NCI-H446 treated with DMSO at 0.1 percent for 48 hours (cell line): ENCODE results near the gene GON4L.
A peak's percentile ranks its signal among the peaks of the same experiment; 100 is the strongest.
"Not testable (repeated sequence)": the region's sequence is repeated elsewhere in the genome, so short reads cannot be mapped to it uniquely, and the experiment has no call there.

Experiments used
- DNase-seq: peaks from one replicate; lab custom pipeline; 2025; lab: John Stamatoyannopoulos, UW

The GON4L gene

DNA sequence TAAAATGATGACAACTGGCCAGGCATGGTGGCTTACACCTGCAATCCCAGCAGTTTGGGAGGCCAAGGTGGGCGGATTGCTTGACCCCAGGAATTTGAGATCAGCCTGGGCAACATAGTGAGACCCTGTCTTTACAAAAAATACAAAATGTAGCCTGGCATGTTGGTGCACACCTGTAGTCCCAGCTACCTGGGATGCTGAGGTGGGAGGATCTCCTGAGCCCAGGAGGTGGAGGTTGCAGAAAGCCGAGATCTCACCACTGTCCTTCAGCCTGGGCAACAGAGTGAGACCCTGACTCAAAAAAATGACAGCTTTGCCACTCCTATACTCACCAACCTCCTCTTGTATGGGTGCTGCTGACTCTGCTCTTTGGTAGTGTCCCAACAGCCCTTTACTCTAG is 20.9 kb upstream of the GON4L start:
- DNase-seq = no peak

DNA sequence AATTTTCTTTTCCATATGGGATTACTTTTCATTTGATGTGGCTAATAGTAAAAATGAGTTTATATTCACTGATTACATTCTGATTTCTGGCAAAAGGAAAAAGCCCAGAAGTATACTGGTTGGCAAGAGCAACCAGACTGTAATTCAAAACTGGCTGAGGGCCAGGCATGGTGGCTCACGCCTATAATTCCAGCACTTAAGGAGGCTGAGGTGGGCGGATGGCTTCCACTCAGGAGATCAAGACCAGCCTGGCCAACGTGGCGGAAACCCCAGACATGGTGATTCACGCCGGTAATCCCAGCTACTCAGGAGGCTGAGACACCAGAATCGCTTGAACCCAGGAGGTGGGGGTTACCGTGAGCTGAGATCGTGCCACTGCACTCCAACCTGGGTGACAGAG is 16.8 kb upstream of the GON4L start:
- DNase-seq = peak; percentile 34

DNA sequence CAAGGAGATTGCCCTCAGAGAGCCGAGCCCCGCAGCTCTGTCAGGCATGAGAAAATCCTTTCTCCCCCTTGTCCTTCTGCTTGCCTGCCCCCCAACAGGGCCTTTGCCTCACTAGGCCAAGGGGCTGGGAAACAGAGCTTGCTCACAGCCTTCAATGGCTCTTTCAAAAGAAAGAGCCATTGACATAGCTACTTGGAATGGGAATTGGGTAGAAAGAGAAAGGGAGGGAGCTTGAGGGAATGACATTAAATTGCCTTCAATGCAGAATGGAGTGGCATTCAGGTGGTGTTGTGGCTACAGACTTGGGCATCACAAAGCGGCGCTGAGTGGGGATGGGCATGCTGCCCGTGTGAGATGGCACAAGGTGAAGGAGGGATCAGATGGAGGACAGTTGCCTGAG is 15.5 kb upstream of the GON4L start:
- DNase-seq = no peak

DNA sequence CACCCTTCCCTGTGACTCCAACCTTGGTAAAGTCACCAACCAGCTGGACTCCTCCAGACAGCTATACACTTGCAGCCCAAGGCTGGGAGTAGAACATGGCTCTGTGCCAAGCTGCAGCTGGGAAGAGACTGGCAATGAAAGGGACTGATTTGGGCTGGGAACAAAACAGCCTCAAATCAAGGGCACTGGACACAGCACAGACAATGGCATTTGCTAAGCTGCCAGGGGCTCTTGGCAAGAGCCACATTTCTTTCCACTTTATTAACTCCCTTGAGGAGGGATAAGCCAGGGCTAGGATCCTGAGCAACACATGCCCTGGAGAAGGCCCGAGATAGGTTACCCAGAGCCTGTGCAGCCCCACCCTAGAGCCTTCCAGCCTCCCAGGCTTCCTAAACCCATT is 14.4 kb upstream of the GON4L start:
- peak; percentile 92 for DNase-seq

DNA sequence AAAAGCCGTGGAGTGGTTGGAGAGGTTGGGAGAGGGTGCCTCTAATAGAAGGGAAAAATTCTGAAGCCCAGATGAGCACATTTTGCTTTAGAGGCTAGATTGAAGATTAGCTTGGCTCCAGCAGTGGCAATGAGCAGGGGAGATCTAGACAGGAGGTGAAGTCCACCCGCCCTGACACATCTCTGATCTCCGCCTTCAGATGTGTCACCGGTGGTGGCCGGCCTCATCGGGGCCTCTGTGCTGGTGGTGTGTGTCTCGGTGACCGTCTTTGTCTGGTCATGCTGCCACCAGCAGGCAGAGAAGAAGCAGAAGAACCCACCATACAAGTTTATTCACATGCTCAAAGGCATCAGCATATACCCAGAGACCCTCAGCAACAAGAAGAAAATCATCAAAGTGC is 10.8 kb upstream of the GON4L start:
- no peak for DNase-seq

DNA sequence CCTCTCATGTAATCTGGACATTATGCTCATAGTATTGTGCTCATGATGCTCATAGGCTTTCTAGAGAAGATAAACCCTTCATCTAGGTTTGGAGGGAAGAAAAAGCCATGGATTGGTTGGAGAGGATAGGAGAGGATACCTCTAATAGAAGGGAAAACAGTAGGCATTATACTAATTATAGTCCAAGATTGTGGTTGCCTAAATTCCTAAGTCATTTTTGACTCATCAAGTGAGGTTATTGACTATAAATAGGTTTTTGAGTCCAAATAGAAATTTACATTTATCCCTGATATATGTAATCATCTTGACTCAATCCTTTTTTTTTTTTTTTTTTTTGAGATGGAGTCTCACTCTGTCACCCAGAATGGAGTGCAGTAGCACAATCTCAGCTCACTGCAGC is 7.4 kb upstream of the GON4L start:
- no peak for DNase-seq

DNA sequence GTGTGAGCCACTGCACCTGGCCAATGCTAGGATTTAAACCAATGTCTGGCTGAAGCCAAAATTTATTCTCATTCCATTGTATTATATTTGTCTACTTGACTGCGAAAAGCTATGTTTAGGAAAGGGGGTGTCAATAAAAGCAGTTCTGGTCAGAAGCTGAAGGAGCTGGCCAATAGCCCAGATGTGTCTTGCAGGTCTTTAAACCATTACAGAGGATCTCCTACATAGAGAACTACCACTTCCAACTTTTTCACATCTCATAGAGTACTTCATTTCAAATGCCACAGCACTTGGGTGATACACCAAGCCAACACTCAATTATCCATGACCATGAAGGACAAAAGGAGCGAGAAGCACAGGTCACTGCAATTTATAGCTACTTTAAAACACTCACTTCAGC is 4.9 kb upstream of the GON4L start:
- no peak for DNase-seq

DNA sequence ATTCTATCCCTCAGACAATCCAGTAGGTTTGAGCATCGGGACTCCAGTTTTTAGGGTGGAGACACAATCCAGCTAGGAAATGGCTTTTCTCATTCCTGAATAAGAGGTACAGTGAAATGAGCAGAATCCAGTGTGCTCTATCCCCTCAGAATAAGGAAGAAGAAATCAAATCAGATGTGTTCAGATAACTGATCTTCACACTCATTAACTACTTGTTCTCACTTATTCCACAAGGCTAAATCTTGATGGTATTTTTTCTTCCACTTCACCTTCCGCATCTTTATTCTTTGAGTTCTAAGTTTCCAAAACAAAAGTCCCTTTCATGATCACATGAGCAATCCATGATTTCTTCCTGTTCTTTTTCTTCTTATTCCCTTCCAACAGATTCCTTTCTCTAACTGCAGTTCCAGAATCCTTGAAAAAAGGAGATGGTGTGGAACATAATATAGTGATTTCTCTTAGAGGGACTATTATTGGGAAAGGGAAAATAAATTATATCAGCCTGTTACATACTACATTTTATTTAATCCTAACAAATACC is 4.0 kb upstream of the GON4L start:
- peak; percentile 16 for DNase-seq

DNA sequence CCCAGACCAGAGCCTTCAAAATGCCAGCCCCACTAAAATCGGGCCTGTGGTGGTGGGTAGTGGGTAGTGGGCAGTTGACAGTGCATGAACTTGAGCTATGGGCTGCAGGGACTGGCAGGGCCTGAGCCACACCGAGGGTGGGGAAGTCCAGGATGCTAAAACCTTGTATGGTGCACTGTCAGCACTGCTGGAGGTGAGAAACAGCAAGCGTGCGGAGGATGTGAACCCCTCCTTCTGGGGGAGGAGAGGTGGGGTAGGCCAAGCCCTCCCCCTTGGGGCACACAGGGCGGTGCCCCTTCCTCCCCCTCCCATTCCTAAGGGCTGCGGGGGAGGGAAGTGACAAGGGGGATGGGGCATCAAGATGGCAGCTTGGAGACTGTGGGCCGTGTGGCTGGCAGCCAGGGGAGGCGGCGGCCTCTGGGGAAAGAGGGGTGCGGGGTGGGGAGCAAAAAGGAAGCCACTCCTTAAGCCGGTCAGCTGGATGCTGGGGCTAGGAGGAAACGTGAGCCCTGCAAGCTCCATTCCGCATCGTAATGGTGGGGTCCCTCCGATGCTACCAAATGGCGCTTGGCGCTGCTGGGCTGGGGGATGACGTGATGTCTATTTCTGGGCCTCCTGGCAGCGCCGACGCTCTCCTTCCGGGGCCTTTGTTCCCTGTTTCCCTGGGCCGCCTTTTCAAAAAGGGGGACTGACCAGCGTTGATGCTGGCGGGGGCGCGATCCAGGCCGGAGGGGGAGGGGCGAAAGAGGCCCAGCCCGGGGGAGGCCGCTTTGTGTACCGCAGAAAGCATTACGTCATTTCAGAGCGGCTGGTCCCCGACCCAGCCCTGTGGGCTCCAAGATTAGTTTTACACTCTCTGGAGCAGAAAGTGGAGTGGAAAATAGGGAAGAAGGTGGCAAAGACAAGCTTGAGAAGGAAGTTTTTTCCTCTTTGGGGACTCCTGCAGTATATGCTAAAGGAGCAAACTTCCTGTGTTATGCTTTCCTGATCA is 3.2 kb upstream of the GON4L start:
- DNase-seq = peak; percentile 89

DNA sequence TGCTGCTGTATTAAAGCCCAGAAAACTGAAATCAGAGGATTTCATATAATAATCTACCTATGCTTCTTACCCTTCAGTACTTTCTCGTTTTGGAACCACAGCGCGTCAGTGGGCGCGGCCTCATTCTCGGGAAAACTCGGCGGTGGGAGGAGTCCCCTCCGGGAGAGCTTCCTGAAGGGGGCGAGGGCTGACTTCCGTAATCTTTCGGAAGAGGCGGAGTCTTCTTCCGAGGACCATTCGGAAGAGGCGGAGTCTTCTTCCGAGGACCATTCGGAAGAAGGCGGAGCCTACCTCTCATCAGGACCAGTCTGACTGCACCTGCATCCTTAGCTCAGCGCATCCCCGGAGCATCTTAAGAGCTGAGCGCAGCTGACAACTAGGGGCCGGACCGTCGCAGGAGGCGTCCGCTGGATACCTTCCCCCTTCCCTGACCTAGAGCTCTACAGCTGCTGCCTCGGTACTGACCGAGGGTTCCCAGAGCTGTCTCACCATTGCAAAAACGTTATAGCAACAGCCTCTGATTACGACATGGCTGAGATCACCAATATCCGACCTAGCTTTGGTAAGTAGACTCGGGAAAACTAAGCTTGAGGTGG is 2.3 kb upstream of the GON4L start, which contains the start of gene SYT11:
Gene SYT11, plus strand, starts transcription at position 334 of the 596 bp plus-strand sequence. Its CDS starts 195 bp downstream, at position 529.
- DNase-seq = peak; percentile 94

DNA sequence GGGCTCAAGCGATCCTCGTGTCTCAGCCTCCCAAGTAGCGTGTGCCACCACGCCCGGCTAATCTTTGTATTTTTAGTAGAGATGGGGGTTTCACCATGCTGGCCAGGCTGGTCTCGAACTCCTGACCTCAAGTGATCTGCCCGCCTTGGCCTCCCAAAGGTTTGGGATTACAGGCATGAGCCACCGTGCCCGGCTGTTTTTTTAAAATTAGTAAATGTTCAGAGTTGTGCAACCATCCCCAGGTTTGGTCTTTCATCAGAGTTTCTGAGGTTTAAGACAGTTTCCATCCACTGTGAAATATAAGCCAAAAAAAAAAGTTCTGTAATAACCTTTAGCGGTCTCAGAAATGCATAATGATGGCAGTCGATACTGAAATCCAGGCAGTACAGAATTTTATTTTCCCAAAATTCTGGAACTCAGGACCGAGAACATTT is 1.8 kb upstream of the GON4L start:
- DNase-seq = no peak

DNA sequence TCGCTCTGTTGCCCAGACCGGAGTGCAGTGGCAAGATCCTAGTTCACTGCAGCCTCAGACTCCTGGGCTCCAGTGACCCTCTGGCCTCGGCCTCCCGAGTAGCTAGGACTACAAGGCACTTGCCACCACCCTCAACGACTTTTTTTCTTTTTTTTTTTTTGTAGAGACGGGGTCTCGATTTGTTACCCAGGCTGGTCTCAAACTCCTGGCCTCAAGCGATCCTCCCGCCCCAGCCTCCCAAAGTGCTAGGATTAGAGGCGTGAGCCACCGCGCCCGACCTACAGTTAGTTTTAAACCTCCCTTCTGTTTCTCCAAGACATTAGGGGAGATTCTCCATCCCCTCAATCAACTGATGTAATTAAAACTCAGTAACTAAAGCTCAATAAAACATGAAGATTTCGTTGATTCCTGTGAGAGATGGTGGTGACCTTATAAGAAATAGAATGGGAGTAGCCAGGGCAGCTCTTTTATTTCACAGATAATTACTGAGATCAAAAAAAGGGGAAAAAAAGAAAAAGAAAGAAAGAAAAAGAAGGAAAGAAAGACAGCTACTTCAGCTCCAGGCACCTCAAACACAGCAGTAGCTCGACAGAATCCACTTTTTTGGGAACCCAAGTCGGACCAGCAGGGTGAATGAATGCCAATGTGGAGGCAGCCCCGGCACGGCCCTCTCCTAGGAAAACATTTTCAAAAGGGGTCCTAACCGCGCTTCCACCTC is 598 bp downstream of the GON4L start:
- DNase-seq = no peak

DNA sequence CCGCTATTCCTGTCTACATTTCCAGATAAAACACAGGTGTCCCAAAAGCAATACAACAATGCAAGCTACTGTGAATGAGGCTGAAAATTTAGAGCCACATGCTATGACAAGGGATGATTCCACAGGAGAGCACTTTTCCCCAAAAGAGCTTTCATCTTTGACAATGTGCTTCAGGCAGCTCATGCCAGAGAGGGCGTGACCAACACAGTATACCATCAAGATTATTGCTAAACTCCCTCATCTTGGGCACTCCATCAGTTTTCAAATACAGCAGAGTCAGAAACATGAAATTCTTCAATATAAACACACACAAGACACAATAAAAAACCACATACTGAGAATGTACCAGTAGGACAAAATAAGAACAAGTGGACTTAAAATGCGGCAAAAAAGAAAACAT is 6.7 kb downstream of the GON4L start:
- DNase-seq = no peak

DNA sequence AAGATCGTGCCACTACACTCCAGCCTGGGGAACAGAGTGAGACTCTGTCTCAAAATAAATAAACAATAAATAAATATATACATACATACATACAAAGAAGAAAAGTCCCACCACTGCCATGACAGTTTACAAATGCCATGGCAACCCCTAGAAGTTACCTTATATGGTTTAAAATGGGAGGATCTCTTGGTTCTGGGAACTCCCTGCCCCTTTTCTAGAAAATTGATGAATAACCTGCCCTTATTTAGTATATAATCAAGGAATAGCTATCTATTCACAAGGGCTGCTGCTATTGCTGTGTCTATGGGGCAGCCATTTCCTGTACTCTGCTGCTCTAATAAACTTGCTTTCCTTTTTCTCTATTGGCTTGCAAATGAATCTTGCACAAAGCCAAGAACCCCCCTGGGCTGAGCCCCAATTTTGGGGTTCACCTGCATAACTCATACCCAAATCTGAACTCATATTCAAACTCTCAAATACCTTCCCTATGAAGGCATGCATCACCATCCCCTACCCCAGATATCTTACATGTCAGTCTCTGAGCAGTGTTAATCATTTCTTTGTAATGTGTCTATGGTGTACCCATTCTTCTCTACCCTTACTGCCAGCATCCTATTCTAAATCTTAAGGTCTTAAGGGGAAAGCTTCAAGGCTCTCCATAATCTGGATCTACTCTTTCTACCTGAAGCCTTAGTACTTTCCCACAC is 9.0 kb downstream of the GON4L start:
- no peak for DNase-seq

DNA sequence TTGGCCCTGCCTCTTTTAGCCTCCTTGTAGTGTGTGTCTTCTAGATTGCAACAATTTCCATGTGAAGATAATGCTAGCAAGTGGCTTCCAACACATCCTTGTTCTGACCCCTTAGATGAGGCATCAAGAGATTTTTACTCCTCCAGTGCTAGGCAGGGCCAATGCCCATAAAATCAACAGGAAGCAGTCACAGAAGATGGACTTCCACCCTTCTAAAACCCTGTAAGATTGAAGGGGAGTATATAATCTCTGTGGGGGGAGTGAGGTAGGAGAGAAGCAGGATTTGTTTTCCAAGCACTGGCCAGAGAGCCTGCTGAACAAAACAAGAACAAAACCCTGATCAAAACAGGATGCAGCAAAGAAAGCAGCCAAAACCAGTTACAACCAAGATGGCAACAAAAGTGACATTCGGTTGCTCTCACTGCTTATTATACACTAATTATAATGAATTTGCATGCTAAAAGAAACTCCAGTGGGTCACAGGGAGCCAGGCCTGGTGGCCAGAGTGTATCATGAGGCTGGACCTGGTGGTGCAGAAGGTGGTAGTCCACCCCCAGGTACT is 12.1 kb downstream of the GON4L start:
- no peak for DNase-seq

DNA sequence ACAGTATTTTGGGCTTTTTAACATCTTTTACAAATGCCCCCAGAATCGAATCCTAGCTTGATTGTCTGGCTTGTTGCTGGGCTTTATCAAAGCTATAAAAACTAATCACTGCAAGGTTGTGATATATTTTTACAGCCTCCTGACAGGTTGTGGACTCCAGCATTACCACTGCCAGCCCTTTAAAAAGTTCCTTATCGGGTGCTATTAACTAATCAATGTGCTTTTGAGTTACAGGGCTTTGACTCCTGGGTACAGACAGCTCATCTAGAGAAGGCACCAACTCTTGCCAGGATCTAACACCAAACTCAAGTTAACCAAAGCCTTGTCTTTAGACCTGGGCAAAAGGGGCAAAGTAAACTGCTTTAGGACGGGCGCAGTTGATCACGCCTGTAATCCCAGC is 16.6 kb downstream of the GON4L start:
- DNase-seq = no peak

DNA sequence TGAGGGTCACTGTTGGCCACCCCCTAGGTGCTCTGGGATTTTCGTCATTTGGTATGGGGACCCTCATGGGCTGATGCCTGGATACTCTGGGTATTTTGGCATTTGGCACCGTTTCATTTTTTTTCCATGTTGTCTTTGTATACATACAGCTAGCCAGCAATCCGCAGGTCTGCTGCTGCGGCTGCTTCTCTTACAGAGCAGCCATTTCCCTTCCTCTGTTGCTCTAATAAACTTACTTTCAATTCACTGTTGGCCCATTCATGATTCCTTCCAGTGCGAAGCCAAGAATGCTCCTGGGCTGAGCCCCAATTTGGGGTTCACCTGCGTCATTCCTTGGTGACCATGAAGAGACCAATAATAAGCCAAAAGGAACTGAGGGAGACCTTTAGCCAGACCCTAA is 21.5 kb downstream of the GON4L start:
- DNase-seq = no peak

DNA sequence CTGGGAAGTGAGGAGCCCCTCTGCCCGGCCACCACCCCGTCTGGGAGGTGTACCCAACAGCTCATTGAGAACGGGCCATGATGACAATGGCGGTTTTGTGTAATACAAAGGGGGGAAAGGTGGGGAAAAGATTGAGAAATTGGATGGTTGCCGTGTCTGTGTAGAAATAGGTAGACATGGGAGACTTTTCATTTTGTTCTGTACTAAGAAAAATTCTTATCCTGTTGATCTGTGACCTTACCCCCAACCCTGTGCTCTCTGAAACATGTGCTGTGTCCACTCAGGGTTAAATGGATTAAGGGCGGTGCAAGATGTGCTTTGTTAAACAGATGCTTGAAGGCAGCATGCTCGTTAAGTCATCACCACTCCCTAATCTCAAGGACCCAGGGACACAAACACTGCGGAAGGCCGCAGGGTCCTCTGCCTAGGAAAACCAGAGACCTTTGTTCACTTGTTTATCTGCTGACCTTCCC is 22.1 kb downstream of the GON4L start:
- not testable (repeated sequence) for DNase-seq

DNA sequence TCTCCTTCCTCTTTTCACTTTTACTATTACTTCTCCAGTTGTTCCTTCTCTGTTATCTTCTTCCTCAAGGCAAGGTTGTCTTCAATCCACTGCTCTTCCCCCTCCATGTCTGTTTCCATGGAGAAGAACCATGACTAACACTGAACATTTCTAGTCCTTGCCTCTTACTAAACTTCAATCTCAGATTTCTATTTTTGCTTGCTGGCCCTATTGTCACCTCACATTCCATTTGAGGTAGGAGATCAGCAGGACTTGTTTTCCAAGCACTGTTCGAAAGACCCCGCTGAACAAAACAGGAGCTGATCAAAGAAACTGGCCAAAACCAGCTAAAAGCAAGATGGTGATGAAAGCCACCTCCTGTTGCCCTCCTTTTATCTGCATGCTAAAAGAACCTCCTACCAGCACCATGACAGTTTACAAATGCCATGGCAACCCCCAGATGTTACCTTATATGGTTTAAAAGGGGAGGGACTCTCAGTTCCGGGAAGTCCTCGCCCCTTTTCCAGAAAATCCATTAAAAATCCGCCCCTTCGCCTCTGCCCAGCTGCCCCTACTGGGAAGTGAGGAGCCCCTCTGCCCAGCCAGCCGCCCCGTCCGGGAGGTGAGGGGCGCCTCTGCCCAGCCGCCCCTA is 22.6 kb downstream of the GON4L start:
- DNase-seq = no peak

DNA sequence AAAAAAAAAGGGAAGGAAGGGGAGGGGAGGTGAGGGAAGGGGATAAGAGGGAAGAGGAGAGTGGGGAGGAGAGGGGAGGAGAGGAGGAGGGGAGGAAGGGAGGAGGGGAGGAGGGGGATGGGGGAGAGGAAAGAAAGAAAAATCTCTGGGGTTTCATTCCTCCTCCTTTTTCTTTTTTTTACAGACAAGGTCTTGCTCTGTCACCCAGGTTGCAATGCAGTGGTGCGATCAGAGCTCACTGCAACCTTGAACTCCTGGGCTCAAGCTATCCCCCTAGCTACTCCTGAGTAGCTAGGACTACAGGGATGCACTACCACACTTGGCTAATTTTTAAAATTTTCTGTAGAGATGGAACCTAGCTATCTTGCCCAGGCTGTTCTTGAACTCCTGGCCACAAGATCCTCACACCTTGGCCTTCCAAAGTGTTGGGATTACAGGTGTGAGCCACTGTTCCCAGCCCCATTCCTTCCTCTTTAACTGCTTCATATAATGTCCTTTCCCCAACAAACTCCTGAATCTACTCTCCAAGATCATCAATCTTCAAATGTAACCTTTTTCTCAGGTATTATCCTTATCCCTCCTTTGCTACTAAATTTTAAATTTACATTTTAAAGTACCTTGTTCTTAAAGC is 23.2 kb downstream of the GON4L start:
- no peak for DNase-seq
